Measurements from ENCODE around the gene PSMB5. TPM values are rescaled to one million over a fixed set of nuclear protein-coding genes. Genes with fewer than 3 reads are reported as not detected.

Gene PSMB5
- total and polyA plus RNA-seq, 2 of the 13 experiments (the other 11 are each of a cell fraction or from before 2014, with no cell fraction given) = 705 to 871 TPM

DNA sequence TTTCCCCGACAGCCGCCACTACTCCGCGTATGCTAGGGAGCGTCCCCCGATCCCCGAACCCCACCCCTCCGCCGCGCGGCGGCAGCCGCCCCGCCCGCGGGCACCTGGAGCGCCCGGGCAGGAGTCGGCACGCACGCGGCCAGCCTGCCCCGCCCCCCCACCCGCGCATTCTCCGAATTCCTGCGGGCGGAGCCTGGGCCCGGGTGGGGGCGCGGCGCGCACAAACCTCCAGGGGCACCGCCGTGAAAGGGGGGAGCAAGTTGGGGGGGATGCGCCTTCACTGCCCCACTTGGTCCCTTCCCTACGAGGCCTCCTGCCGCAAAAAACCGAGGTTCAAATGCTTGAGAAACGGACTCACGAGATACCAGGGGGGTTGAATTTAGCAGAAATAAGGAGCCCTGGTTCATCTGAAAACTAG lies 54.0 kb downstream of the PSMB5 start (continued):
- TF ChIP-seq, protein P1, sequence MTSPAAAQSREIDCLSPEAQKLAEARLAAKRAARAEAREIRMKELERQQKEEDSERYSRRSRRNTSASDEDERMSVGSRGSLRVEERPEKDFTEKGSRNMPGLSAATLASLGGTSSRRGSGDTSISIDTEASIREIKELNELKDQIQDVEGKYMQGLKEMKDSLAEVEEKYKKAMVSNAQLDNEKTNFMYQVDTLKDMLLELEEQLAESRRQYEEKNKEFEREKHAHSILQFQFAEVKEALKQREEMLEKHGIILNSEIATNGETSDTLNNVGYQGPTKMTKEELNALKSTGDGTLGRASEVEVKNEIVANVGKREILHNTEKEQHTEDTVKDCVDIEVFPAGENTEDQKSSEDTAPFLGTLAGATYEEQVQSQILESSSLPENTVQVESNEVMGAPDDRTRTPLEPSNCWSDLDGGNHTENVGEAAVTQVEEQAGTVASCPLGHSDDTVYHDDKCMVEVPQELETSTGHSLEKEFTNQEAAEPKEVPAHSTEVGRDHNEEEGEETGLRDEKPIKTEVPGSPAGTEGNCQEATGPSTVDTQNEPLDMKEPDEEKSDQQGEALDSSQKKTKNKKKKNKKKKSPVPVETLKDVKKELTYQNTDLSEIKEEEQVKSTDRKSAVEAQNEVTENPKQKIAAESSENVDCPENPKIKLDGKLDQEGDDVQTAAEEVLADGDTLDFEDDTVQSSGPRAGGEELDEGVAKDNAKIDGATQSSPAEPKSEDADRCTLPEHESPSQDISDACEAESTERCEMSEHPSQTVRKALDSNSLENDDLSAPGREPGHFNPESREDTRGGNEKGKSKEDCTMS (CRISPR knock-in tag; conservative IDR thresholded peaks at IDR 0.05) = 0 out of 2 replicates have a peak, but pooled peaks have one; percentile 14
- TF ChIP-seq ZNF672 (CRISPR knock-in tag; IDR thresholded peaks at IDR 0.05) = no peak
- TF ChIP-seq, protein P2, sequence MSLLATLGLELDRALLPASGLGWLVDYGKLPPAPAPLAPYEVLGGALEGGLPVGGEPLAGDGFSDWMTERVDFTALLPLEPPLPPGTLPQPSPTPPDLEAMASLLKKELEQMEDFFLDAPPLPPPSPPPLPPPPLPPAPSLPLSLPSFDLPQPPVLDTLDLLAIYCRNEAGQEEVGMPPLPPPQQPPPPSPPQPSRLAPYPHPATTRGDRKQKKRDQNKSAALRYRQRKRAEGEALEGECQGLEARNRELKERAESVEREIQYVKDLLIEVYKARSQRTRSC (CRISPR knock-in tag; IDR thresholded peaks at IDR 0.05; ENCODE audit: low read depth) = no peak
- TF ChIP-seq KLF6 (CRISPR knock-in tag; IDR thresholded peaks at IDR 0.05) = no peak
- TF ChIP-seq RBM39 (IDR thresholded peaks at IDR 0.05; ENCODE audit: low read depth, low read length, poor library complexity, severe bottlenecking) = peak; percentile 97
- TF ChIP-seq MLLT10 (CRISPR knock-in tag; IDR thresholded peaks at IDR 0.05) = no peak
- TF ChIP-seq NCOA2 (CRISPR knock-in tag; IDR thresholded peaks at IDR 0.05) = peak; percentile 77
- peak; percentile 64; the same call in 1 of the 2 replicates for TF ChIP-seq HNF4G (IDR thresholded peaks at IDR 0.05; ENCODE audit: borderline replicate concordance, low read depth, low read length)
- TF ChIP-seq HNF4G (CRISPR knock-in tag; IDR thresholded peaks at IDR 0.05; ENCODE audit: borderline replicate concordance, low read depth) = no peak
- TF ChIP-seq, protein P3, sequence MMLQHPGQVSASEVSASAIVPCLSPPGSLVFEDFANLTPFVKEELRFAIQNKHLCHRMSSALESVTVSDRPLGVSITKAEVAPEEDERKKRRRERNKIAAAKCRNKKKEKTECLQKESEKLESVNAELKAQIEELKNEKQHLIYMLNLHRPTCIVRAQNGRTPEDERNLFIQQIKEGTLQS (CRISPR knock-in tag; IDR thresholded peaks at IDR 0.05) = peak; percentile 49; the same call in 1 of the 2 replicates
- no peak for TF ChIP-seq MAF1 (CRISPR knock-in tag; IDR thresholded peaks at IDR 0.05; ENCODE audit: borderline replicate concordance)
- TF ChIP-seq NR1H2 (CRISPR knock-in tag; IDR thresholded peaks at IDR 0.05; ENCODE audit: borderline replicate concordance, low read depth) = no peak
- TF ChIP-seq, protein P4, sequence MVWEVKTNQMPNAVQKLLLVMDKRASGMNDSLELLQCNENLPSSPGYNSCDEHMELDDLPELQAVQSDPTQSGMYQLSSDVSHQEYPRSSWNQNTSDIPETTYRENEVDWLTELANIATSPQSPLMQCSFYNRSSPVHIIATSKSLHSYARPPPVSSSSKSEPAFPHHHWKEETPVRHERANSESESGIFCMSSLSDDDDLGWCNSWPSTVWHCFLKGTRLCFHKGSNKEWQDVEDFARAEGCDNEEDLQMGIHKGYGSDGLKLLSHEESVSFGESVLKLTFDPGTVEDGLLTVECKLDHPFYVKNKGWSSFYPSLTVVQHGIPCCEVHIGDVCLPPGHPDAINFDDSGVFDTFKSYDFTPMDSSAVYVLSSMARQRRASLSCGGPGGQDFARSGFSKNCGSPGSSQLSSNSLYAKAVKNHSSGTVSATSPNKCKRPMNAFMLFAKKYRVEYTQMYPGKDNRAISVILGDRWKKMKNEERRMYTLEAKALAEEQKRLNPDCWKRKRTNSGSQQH (CRISPR knock-in tag; IDR thresholded peaks at IDR 0.05; ENCODE audit: low read depth) = peak; percentile 87
- TF ChIP-seq ZSCAN30 (CRISPR knock-in tag; IDR thresholded peaks at IDR 0.05) = no peak
- TF ChIP-seq, protein P5, sequence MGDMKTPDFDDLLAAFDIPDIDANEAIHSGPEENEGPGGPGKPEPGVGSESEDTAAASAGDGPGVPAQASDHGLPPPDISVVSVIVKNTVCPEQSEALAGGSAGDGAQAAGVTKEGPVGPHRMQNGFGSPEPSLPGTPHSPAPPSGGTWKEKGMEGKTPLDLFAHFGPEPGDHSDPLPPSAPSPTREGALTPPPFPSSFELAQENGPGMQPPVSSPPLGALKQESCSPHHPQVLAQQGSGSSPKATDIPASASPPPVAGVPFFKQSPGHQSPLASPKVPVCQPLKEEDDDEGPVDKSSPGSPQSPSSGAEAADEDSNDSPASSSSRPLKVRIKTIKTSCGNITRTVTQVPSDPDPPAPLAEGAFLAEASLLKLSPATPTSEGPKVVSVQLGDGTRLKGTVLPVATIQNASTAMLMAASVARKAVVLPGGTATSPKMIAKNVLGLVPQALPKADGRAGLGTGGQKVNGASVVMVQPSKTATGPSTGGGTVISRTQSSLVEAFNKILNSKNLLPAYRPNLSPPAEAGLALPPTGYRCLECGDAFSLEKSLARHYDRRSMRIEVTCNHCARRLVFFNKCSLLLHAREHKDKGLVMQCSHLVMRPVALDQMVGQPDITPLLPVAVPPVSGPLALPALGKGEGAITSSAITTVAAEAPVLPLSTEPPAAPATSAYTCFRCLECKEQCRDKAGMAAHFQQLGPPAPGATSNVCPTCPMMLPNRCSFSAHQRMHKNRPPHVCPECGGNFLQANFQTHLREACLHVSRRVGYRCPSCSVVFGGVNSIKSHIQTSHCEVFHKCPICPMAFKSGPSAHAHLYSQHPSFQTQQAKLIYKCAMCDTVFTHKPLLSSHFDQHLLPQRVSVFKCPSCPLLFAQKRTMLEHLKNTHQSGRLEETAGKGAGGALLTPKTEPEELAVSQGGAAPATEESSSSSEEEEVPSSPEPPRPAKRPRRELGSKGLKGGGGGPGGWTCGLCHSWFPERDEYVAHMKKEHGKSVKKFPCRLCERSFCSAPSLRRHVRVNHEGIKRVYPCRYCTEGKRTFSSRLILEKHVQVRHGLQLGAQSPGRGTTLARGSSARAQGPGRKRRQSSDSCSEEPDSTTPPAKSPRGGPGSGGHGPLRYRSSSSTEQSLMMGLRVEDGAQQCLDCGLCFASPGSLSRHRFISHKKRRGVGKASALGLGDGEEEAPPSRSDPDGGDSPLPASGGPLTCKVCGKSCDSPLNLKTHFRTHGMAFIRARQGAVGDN (CRISPR knock-in tag; IDR thresholded peaks at IDR 0.05) = peak; percentile 72
- TF ChIP-seq PTBP1 (IDR thresholded peaks at IDR 0.05; ENCODE audit: low read depth, low read length, poor library complexity, severe bottlenecking) = peak; percentile 96
- TF ChIP-seq TBX2 (CRISPR knock-in tag; IDR thresholded peaks at IDR 0.05; ENCODE audit: borderline replicate concordance) = peak; percentile 38; the same call in 1 of the 2 replicates
- TF ChIP-seq, protein P6, sequence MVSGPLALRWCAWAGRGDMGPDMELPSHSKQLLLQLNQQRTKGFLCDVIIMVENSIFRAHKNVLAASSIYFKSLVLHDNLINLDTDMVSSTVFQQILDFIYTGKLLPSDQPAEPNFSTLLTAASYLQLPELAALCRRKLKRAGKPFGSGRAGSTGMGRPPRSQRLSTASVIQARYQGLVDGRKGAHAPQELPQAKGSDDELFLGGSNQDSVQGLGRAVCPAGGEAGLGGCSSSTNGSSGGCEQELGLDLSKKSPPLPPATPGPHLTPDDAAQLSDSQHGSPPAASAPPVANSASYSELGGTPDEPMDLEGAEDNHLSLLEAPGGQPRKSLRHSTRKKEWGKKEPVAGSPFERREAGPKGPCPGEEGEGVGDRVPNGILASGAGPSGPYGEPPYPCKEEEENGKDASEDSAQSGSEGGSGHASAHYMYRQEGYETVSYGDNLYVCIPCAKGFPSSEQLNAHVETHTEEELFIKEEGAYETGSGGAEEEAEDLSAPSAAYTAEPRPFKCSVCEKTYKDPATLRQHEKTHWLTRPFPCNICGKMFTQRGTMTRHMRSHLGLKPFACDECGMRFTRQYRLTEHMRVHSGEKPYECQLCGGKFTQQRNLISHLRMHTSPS (CRISPR knock-in tag; IDR thresholded peaks at IDR 0.05; ENCODE audit: low read depth) = no peak; the same call in 1 of the 2 replicates
- no peak for TF ChIP-seq GPN1 (CRISPR knock-in tag; IDR thresholded peaks at IDR 0.05; ENCODE audit: borderline replicate concordance)
